PC-9 (cell line): ENCODE data around the gene TMEM132C.

Experiments
- CTCF ChIP-seq: fragments of 200-600 bp; sonication (generic); conservative IDR thresholded peaks from 2 replicates; pipeline ENCODE4 v1.6.1; 2017; ENCODE audit warnings: mixed run types, antibody characterized with exemption, mild to moderate bottlenecking, moderate library complexity
- EZH2 ChIP-seq: fragments of 200-600 bp; sonication (generic); IDR thresholded peaks from 2 replicates; pipeline ENCODE4 v1.8.0; 2017; ENCODE audit warnings: antibody characterized with exemption, low read depth

- TF ChIP-seq CTCF (no peak), EZH2 (no peak)
Observed at GRCh38 chr12:128667193-128667592, 400.2 kb downstream of the TMEM132C start.
